NT2/D1 (cell line): ENCODE results near the gene KRTAP5-8.

Experiments used
- YY1 ChIP-seq: IDR thresholded peaks from 2 replicates; pipeline ENCODE4 v1.6.1; 2011; ENCODE audit not compliant: insufficient read length, insufficient read depth
- ZNF274 ChIP-seq: IDR thresholded peaks from 2 replicates; pipeline ENCODE4 v1.6.1; 2011; ENCODE audit warnings: mild to moderate bottlenecking, low read depth, low read length

DNA sequence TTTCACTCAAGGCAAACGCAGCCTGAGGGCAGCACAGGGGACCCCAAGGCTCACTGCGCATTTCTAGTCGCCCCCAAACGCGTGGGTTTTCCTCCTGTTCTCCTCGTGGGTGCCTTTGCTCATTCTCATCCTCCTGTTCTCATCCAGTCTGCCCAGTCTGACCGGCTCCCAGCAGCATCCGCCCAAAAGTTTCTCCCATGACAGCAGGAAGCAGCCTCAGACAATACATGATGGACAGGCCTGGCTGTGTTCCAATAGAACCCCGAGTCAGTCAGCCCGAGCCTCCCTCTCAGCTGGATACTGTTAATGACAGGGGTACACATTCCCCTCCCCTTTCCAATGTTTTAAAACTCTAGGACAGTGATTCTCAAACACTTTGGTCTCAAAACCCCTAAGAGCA is 33.3 kb upstream of the KRTAP5-8 start:
- TF ChIP-seq ZNF274: no peak
- no peak for TF ChIP-seq YY1
